IPS-15b (cell line): ENCODE results near the gene MTRFR.
"Not testable (repeated sequence)": the region's sequence is repeated elsewhere in the genome, so short reads cannot be mapped to it uniquely, and the experiment has no call there.

ENCODE experiments used
- H3K27me3 ChIP-seq: one replicate; pipeline ENCODE4 v1.6.1; 2013; ENCODE audit warnings: low read length; ENCODE audit not compliant: control insufficient read depth, insufficient read depth
- H3K36me3 ChIP-seq: one replicate; pipeline ENCODE4 v1.6.1; 2013; ENCODE audit warnings: low read length; ENCODE audit not compliant: control insufficient read depth, insufficient read depth
- H3K4me1 ChIP-seq: one replicate; pipeline ENCODE4 v1.6.1; 2013; ENCODE audit warnings: mild to moderate bottlenecking, low read length; ENCODE audit not compliant: control insufficient read depth, insufficient read depth
- H3K4me3 ChIP-seq: one replicate; pipeline ENCODE4 v1.5.1; 2013; ENCODE audit warnings: low read depth, low read length
- H3K9ac ChIP-seq: one replicate; pipeline ENCODE4 v1.6.1; 2013; ENCODE audit warnings: low read depth, mild to moderate bottlenecking, low read length
- H3K9me3 ChIP-seq: one replicate; pipeline ENCODE4 v1.6.1; 2013; ENCODE audit warnings: mild to moderate bottlenecking, low read length; ENCODE audit not compliant: control insufficient read depth, insufficient read depth

MTRFR gene

GRCh38 chr12:123233505-123234308, 471 bp downstream of the MTRFR start:
- H3K27me3 ChIP-seq = no peaks in the 10 kb centered on the region
- H3K4me1 ChIP-seq = peaks cover 4% of the 10 kb centered on the region
- no peaks in the 10 kb centered on the region for H3K9me3 ChIP-seq
- H3K9ac ChIP-seq = peak overlapping the region; percentile 82
- H3K36me3 ChIP-seq = peaks cover 4% of the 10 kb centered on the region
- peak overlapping the region; percentile 86 for H3K4me3 ChIP-seq

DNA sequence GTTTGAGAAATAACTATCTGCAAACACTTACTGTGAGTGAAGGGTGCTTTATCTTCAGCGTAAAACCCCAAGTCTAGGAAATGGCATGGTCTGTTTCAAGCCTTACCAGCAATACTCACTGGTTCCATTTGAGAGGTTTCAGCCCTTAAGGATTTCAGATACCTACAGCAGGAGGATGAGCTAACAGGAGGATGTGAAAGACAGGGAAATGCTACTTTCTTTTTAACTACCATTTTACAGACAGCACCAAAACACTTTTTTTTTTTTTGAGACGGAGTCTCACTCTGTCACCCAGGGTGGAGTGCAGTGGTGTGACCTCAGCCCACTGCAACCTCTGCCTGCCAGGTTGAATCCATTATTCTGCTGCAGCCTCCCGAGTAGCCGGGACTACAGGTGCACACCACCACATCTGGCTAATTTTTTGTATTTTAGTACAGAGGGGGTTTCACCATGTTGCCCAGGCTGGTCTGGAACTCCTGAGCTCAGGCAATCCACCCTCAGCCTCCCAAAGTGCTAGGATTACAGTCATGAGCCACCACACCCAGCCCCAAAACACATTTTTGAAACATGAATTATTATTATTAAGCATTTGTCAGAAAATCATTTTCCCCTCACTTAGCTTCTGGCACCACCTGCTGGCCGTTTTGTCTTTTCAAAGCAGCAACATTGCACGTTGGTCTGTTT, 4.6 kb downstream of the MTRFR start:
- no peak overlapping the region for H3K4me3 ChIP-seq

GRCh38 chr12:123238330-123238682, 5.1 kb downstream of the MTRFR start:
- Histone ChIP-seq H3K27me3 (no peaks in the 10 kb centered on the region), H3K9ac (no peak overlapping the region), H3K36me3 (peaks cover 4% of the 10 kb centered on the region), H3K4me1 (no peaks in the 10 kb centered on the region), H3K4me3 (no peak overlapping the region), H3K9me3 (no peaks in the 10 kb centered on the region)

More for the DNA sequence above, 4.6 kb downstream of the MTRFR start:
- H3K9ac ChIP-seq = no peak overlapping the region
- H3K4me1 ChIP-seq = no peaks in the 10 kb centered on the region
- H3K9me3 ChIP-seq = no peaks in the 10 kb centered on the region
- H3K27me3 ChIP-seq = no peaks in the 10 kb centered on the region
- peaks cover 4% of the 10 kb centered on the region for H3K36me3 ChIP-seq

GRCh38 chr12:123238961-123239360, 5.7 kb downstream of the MTRFR start:
- Histone ChIP-seq H3K4me1 (no peaks in the 10 kb centered on the region), H3K36me3 (peaks cover 4% of the 10 kb centered on the region), H3K9ac (no peak overlapping the region), H3K27me3 (no peaks in the 10 kb centered on the region), H3K9me3 (no peaks in the 10 kb centered on the region), H3K4me3 (no peak overlapping the region)

DNA sequence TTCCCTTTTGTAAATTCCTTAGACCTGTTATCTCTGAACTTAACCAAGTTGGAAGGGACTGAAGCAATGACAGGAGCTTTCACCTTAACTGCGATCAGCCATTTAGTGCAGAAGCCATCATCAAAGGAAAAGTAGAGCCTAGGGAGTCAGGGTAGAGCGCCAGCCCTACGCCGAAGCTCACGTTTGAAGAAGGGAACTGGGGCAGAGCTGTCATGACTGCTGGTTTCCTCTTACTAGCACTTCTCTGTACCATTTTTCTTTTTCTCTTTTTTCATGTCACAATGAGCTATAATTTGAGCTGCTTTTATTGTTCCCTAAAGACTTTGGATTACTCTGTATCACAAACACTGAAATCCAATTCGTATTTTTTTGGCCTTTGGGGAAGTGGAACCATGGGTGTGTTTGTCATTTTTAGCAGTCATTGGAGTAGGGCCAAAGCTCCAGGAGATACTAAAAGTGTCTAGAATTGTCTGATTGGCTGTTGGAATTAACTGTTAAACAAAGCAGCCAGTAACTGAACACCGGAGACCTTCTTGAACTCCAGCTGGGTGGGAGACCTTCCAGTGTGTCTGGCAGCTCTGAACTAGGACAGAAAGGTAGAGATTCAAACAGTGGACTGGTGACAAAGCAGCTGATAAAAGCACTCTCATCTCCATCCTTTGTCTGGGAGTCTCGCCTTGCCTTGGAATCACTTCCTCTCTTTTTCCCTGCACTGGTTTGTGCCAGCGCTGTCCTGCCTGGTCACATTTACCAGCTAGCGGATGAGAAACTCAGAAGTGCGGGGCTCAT, 9.1 kb downstream of the MTRFR start:
- no peaks in the 10 kb centered on the region for H3K36me3 ChIP-seq
- H3K4me1 ChIP-seq = no peaks in the 10 kb centered on the region
- H3K9ac ChIP-seq = no peak overlapping the region
- H3K9me3 ChIP-seq = no peaks in the 10 kb centered on the region
- no peaks in the 10 kb centered on the region for H3K27me3 ChIP-seq
- H3K4me3 ChIP-seq = no peak overlapping the region

DNA sequence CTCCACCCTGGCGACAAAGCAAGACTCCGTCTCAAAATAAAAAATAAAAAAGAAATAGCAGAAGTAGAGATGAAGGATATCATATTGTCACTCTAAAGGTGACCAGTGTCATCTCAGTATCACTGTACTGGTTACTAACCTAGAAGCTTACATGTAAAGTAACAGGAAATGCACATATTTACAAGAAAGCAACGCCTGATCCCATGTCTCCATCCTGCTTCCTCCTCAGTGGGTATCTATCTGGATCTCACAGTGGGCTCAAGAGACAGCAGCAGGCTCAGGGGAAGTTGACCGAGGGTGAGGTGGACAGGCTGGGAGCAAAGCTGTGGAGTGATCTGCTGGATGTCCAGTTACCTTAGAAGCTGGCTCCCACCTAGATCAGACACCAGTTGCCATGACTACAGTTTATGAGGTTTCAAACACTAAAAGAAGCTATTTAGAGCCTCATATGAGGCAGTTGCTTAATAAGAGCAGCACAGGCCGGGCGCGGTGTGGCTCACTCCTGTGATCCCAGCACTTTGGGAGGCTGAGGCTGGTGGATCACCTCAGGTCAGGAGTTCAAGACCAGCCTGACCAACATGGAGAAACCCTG, 10.5 kb downstream of the MTRFR start:
- Histone ChIP-seq H3K9ac (no peak overlapping the region), H3K4me1 (no peaks in the 10 kb centered on the region), H3K36me3 (no peaks in the 10 kb centered on the region), H3K4me3 (no peak overlapping the region), H3K9me3 (no peaks in the 10 kb centered on the region), H3K27me3 (no peaks in the 10 kb centered on the region)

DNA sequence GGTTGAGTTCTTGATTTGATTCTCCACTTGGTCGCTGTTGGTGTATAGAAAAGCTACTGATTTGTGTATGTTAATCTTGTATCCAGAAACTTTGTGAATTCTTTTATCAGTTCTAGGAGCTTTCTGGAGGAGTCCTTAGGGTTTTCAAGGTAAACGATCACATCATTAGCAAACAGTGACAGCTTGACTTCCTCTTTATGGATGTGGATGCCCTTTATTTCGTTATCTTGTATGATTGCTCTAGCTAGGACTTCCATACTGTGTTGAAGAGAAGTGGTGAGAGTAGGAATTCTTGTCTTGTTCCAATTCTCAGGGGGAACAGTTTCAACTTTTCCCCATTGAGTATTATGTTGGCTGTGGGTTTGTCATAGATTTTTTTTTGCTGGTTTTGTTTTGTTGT, 12.4 kb downstream of the MTRFR start:
- Histone ChIP-seq H3K9me3 (no peaks in the 10 kb centered on the region), H3K4me1 (no peaks in the 10 kb centered on the region), H3K36me3 (peaks cover 7% of the 10 kb centered on the region), H3K4me3 (no peak overlapping the region), H3K9ac (no peak overlapping the region), H3K27me3 (no peaks in the 10 kb centered on the region)

GRCh38 chr12:123248129-123248528, 14.9 kb downstream of the MTRFR start:
- H3K9me3 ChIP-seq, H3K27me3 ChIP-seq, H3K9ac ChIP-seq, H3K4me3 ChIP-seq, H3K36me3 ChIP-seq, H3K4me1 ChIP-seq: not testable (repeated sequence)

- not testable (repeated sequence) for H3K4me1 ChIP-seq, H3K27me3 ChIP-seq, H3K9ac ChIP-seq, H3K9me3 ChIP-seq, H3K36me3 ChIP-seq, H3K4me3 ChIP-seq
These were observed 15.9 kb downstream of the MTRFR start for GRCh38 chr12:123248996-123249741.

DNA sequence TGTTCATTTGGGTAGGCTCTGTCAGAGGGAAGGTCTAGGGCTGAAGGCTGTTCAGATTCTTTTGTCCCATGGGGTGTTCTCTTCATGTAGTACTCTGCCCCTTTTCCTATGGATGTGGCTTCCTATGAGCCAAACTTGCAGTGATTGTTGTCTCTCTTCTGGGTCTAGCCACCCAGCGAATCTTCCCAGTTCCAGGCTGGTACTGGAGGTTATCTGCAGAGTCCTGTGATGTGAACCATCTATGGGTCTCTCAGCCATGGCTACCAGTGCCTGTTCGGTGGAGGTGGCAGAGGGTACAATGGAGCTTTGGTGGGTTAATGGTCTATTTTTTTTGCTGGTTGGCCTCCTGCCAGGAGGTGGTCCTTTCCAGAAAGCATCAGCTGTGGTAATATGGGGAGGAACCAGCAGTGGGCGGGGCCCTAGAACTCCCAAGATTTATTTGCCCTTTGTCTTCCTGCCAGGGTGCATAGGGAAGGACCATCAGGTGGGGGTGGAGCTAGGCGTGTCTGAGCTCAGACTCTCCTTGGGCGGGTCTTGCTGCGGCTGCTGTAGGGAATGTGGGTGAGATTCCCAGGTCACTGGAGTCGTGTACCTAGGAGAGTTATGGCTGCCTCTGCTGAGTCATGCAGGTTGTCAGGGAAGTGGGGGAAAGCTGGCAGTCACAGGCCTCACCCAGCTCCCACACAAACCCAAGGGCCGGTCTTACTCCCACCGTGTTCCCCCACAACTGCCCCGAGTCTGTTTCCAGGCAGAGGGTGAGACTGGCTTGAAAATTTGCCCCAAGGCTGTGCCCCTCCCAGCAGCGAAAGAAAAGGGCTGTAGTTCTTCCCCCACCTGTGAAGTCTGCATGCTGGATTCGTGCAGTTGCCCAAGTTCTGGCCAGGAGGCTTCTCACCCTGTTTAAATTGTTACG, 17.5 kb downstream of the MTRFR start:
- H3K4me3 ChIP-seq = no peak overlapping the region
- H3K27me3 ChIP-seq = no peaks in the 10 kb centered on the region
- H3K36me3 ChIP-seq = peaks cover 10% of the 10 kb centered on the region
- H3K9ac ChIP-seq = peak overlapping the region; percentile 47
- no peaks in the 10 kb centered on the region for H3K4me1 ChIP-seq
- H3K9me3 ChIP-seq = no peaks in the 10 kb centered on the region
